HL-60 (cell line): ENCODE measurements around the gene YLPM1.

ENCODE experiments used
- CTCF ChIP-seq: IDR thresholded peaks from one replicate; pipeline ENCODE4 v1.5.1; 2011; ENCODE audit warnings: low read length, control low read depth, inconsistent platforms; ENCODE audit not compliant: insufficient read depth
- GABPA ChIP-seq: IDR thresholded peaks from 2 replicates; pipeline ENCODE4 v1.6.1; 2012; ENCODE audit warnings: low read depth
- POLR2AphosphoS5 ChIP-seq: IDR thresholded peaks from 2 replicates; pipeline ENCODE4 v1.6.1; 2012; ENCODE audit warnings: low read depth

- TF ChIP-seq POLR2AphosphoS5 (no peak), CTCF (no peak), GABPA (no peak)
Measured at GRCh38 chr14:74786796-74787315, 23.7 kb downstream of the YLPM1 start.
